Activated CD4-positive, alpha-beta T cell treated with anti-CD3 and anti-CD28 coated beads for 4 hours (primary cell): Measurements from ENCODE around the gene ADAM17.
A peak's percentile ranks its signal among the peaks of the same experiment; 100 is the strongest.
"Not testable (repeated sequence)": the region's sequence is repeated elsewhere in the genome, so short reads cannot be mapped to it uniquely, and the experiment has no call there.

Source experiments
- DNase-seq, 2 donors: peaks; one replicate each; pipeline ENCODE4 v3.0.0-alpha.2; 2020

The ADAM17 gene

GRCh38 chr2:9555297-9556120, at the start of gene ADAM17:
ADAM17 (minus strand) TSS chr2:9555830; CDS start chr2:9555605, 225 bp downstream.
- peak; percentile 76 to 83 for DNase-seq

- DNase-seq, result no peak
These were observed 46.8 kb upstream of the ADAM17 start for GRCh38 chr2:9602412-9602811.

GRCh38 chr2:9601397-9601796, 45.8 kb upstream of the ADAM17 start:
- no peak for DNase-seq

GRCh38 chr2:9599430-9599829, 43.8 kb upstream of the ADAM17 start:
- DNase-seq, result no peak

- no peak for DNase-seq
These were observed 41.1 kb upstream of the ADAM17 start for GRCh38 chr2:9596621-9597311.

- DNase-seq, result no peak
These were observed 40.1 kb upstream of the ADAM17 start for GRCh38 chr2:9595746-9596145.

GRCh38 chr2:9595256-9595655, 39.6 kb upstream of the ADAM17 start:
- not testable (repeated sequence) for DNase-seq

GRCh38 chr2:9594366-9595054, 38.9 kb upstream of the ADAM17 start:
- DNase-seq, result no peak

GRCh38 chr2:9593925-9594324, 38.3 kb upstream of the ADAM17 start:
- no peak for DNase-seq

- DNase-seq, result no peak
These were observed 37.1 kb upstream of the ADAM17 start for GRCh38 chr2:9592699-9593098.

- DNase-seq, result no peak
These were observed 35.0 kb upstream of the ADAM17 start for GRCh38 chr2:9590641-9591040.

- DNase-seq, result no peak
These were observed 30.8 kb upstream of the ADAM17 start for GRCh38 chr2:9586465-9586864.

GRCh38 chr2:9585486-9585885, 29.9 kb upstream of the ADAM17 start:
- DNase-seq, result no peak

GRCh38 chr2:9584902-9585301, 29.3 kb upstream of the ADAM17 start:
- not testable (repeated sequence) for DNase-seq

- no peak for DNase-seq
These were observed 27.0 kb upstream of the ADAM17 start for GRCh38 chr2:9582624-9583023.

- DNase-seq, result no peak
These were observed 23.0 kb upstream of the ADAM17 start for GRCh38 chr2:9578467-9579235.

- DNase-seq, result no peak
These were observed 18.7 kb upstream of the ADAM17 start for GRCh38 chr2:9574331-9574730.

GRCh38 chr2:9573840-9574239, 18.2 kb upstream of the ADAM17 start:
- no peak for DNase-seq

GRCh38 chr2:9573013-9573720, 17.5 kb upstream of the ADAM17 start:
- no peak for DNase-seq

- no peak for DNase-seq
These were observed 14.8 kb upstream of the ADAM17 start for GRCh38 chr2:9570182-9571060.
